Tibial nerve (tissue), 4 donors: ENCODE measurements around the gene CEP135.

Experiments used
- EP300 ChIP-seq, 2 donors: sonication (generic); formaldehyde crosslinking; IDR thresholded peaks; one replicate each; pipeline ENCODE4 v1.6.1; 2017; ENCODE audit warnings: antibody characterized with exemption in 2 of 2, mild to moderate bottlenecking in 1 of 2
- POLR2A ChIP-seq, 2 donors: fragments of 450-650 bp; IDR thresholded peaks; one replicate each; pipeline ENCODE4 v1.6.1; 2017; ENCODE audit warnings: antibody characterized with exemption in 2 of 2, mild to moderate bottlenecking in 2 of 2, moderate library complexity in 2 of 2
- TF ChIP-seq, protein P1 (sequence below), 5 experiments: fragments of 200-600 bp in 3 of 5; fragments of 450-650 bp in 2 of 5; sonication (generic) in 3 of 5; IDR thresholded peaks; one replicate each; pipeline ENCODE4 v1.5.1; 2016 to 2019; ENCODE audit warnings: antibody characterized with exemption in 5 of 5, mild to moderate bottlenecking in 3 of 5, moderate library complexity in 2 of 5

DNA sequence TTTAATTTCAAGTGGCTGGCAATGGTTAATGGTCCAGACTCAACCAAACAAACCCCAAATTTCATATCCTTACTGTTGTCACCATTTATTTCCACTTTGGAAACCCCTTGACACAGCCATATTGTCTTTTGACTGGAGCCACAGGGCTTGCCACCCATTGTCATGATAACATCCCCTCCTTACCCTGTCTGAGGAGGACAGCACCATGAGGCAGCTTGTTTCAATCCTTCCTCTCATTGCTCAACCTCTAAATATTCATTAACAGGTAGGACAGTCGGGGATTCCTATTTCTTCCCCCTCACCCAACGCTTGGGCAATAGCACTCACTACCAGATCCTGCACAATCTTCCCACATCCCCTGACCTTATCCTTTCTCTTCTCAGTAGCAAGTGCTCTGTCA is 92.1 kb downstream of the CEP135 start:
- TF ChIP-seq POLR2A (IDR thresholded peaks at IDR 0.05), result no peak
- TF ChIP-seq, protein P1, sequence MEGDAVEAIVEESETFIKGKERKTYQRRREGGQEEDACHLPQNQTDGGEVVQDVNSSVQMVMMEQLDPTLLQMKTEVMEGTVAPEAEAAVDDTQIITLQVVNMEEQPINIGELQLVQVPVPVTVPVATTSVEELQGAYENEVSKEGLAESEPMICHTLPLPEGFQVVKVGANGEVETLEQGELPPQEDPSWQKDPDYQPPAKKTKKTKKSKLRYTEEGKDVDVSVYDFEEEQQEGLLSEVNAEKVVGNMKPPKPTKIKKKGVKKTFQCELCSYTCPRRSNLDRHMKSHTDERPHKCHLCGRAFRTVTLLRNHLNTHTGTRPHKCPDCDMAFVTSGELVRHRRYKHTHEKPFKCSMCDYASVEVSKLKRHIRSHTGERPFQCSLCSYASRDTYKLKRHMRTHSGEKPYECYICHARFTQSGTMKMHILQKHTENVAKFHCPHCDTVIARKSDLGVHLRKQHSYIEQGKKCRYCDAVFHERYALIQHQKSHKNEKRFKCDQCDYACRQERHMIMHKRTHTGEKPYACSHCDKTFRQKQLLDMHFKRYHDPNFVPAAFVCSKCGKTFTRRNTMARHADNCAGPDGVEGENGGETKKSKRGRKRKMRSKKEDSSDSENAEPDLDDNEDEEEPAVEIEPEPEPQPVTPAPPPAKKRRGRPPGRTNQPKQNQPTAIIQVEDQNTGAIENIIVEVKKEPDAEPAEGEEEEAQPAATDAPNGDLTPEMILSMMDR (IDR thresholded peaks at IDR 0.05), result no peak
- no peak for TF ChIP-seq EP300 (IDR thresholded peaks at IDR 0.05)
